IMR-90 (cell line): Measurements from ENCODE around the gene MUC5B. TPM values are rescaled to one million over a fixed set of nuclear protein-coding genes. Genes with fewer than 3 reads are reported as not detected.

Source experiments
- ATAC-seq: fragments of 200-7000 bp; cut with Tn5 transposase; 2 replicates; pipeline ENCODE4 v1.9.1; 2020; ENCODE audit warnings: low read depth, mild to moderate bottlenecking, moderate library complexity
- BruUV-seq: library from RNA; stranded (reverse); fragments of 400-500 nt; replicated peaks from 2 replicates; lab custom pipeline; 2021; lab: Mats Ljungman, UMichigan
- CTCF ChIA-PET: fragments of 300-600 bp; formaldehyde crosslinking; extraction: SDS; loops from one replicate; lab custom pipeline; 2021; ENCODE audit warnings: antibody characterized with exemption; lab: Yijun Ruan, JAX
- POLR2A ChIA-PET: fragments of 300-600 bp; sonication (Branson Sonifier 250); formaldehyde crosslinking; loops from one replicate; lab custom pipeline; 2022; ENCODE audit warnings: antibody characterized with exemption; ENCODE audit not compliant: unreplicated experiment; lab: Charles Lee
- DNase-seq: peaks from one replicate; pipeline ENCODE4 v3.0.0; 2013
- H2AFZ ChIP-seq: replicated peaks from 2 replicates; pipeline ENCODE3; 2013; ENCODE audit warnings: low read length, mild to moderate bottlenecking; ENCODE audit not compliant: poor library complexity
- H2AK5ac ChIP-seq: 2 replicates; pipeline ENCODE4 v1.6.1; 2013; ENCODE audit warnings: low read depth, low read length, inconsistent platforms
- H2AK9ac ChIP-seq: replicated peaks from 2 replicates; pipeline ENCODE3; 2013; ENCODE audit warnings: mild to moderate bottlenecking, low read depth, low read length, moderate library complexity; ENCODE audit not compliant: poor library complexity
- H2BK120ac ChIP-seq: 2 replicates; pipeline ENCODE4 v1.6.1; 2013; ENCODE audit warnings: low read depth, low read length, inconsistent platforms
- H2BK15ac ChIP-seq: 3 replicates; pipeline ENCODE4 v1.6.1; 2013; ENCODE audit warnings: low read depth, low read length, inconsistent platforms
- H2BK20ac ChIP-seq: 2 replicates; pipeline ENCODE4 v1.6.1; 2013; ENCODE audit warnings: low read depth, mild to moderate bottlenecking, inconsistent platforms, low read length, moderate library complexity
- H2BK5ac ChIP-seq: 2 replicates; pipeline ENCODE4 v1.6.1; 2013; ENCODE audit warnings: mild to moderate bottlenecking, low read depth, low read length, inconsistent platforms; ENCODE audit not compliant: poor library complexity, severe bottlenecking
- H3K14ac ChIP-seq: replicated peaks from 2 replicates; pipeline ENCODE4 v1.6.1; 2013; ENCODE audit warnings: low read depth, low read length, inconsistent platforms
- H3K18ac ChIP-seq: 2 replicates; pipeline ENCODE4 v1.6.1; 2013; ENCODE audit warnings: low read depth, low read length, control low read depth
- H3K23ac ChIP-seq: 2 replicates; pipeline ENCODE4 v1.6.1; 2013; ENCODE audit warnings: low read depth, low read length, inconsistent platforms
- H3K27ac ChIP-seq: 2 replicates; pipeline ENCODE4 v1.5.1; 2013; ENCODE audit warnings: mild to moderate bottlenecking, control low read depth, low read length; ENCODE audit not compliant: insufficient read depth
- H3K27me3 ChIP-seq: 2 replicates; pipeline ENCODE4 v1.6.1; 2013; ENCODE audit warnings: low read length; ENCODE audit not compliant: control insufficient read depth, insufficient read depth
- H3K36me3 ChIP-seq: 2 replicates; pipeline ENCODE4 v1.6.1; 2013; ENCODE audit warnings: low read length, mixed read lengths; ENCODE audit not compliant: control insufficient read depth, insufficient read depth
- H3K4ac ChIP-seq: 2 replicates; pipeline ENCODE4 v1.6.1; 2013; ENCODE audit warnings: low read depth, low read length, inconsistent platforms
- H3K4me1 ChIP-seq: 2 replicates; pipeline ENCODE4 v1.6.1; 2013; ENCODE audit warnings: low read length, mixed read lengths; ENCODE audit not compliant: control insufficient read depth, insufficient read depth
- H3K4me2 ChIP-seq: 2 replicates; pipeline ENCODE4 v1.6.1; 2013; ENCODE audit warnings: low read depth, mild to moderate bottlenecking, control low read depth, low read length, moderate library complexity
- H3K4me3 ChIP-seq: 2 replicates; pipeline ENCODE4 v1.5.1; 2013; ENCODE audit warnings: low read depth, mild to moderate bottlenecking, control low read depth, low read length, moderate library complexity; ENCODE audit not compliant: insufficient read depth
- H3K56ac ChIP-seq: 2 replicates; pipeline ENCODE4 v1.6.1; 2013; ENCODE audit warnings: low read length, inconsistent platforms; ENCODE audit not compliant: insufficient read depth; ENCODE audit errors: extremely low read depth
- H3K79me1 ChIP-seq, 2 experiments: 2 replicates each; pipeline ENCODE4 v1.6.1; 2013; ENCODE audit warnings: low read length in 2 of 2, inconsistent platforms in 1 of 2, low read depth in 1 of 2
- H3K9ac ChIP-seq: 2 replicates; pipeline ENCODE4 v1.6.1; 2013; ENCODE audit warnings: low read depth, low read length, control low read depth
- H3K9me1 ChIP-seq: 2 replicates; pipeline ENCODE4 v1.6.1; 2013; ENCODE audit warnings: low read length, inconsistent platforms; ENCODE audit not compliant: insufficient read depth
- H3K9me3 ChIP-seq: 2 replicates; pipeline ENCODE4 v1.6.1; 2013; ENCODE audit warnings: low read length; ENCODE audit not compliant: control insufficient read depth, insufficient read depth
- H4K20me1 ChIP-seq: 2 replicates; pipeline ENCODE4 v1.6.1; 2013; ENCODE audit warnings: low read length, inconsistent platforms; ENCODE audit not compliant: insufficient read depth
- H4K5ac ChIP-seq: 2 replicates; pipeline ENCODE4 v1.6.1; 2013; ENCODE audit warnings: mild to moderate bottlenecking, low read depth, low read length, control low read depth
- H4K8ac ChIP-seq, 2 experiments: 2 replicates each; pipeline ENCODE4 v1.6.1; 2013; ENCODE audit warnings: low read depth in 2 of 2, low read length in 2 of 2, control low read depth in 1 of 2, inconsistent platforms in 1 of 2
- H4K91ac ChIP-seq: 2 replicates; pipeline ENCODE4 v1.6.1; 2013; ENCODE audit warnings: low read depth, low read length, inconsistent platforms; ENCODE audit not compliant: insufficient read depth
- BHLHE40 ChIP-seq: fragments of 150-350 bp; IDR thresholded peaks from 2 replicates; pipeline ENCODE4 v1.6.1; 2016; ENCODE audit warnings: mild to moderate bottlenecking, low read depth, low read length
- CHD1 ChIP-seq: IDR thresholded peaks from 2 replicates; pipeline ENCODE4 v1.6.1; 2012; ENCODE audit warnings: low read depth, low read length, improper control_type of control experiment
- FOS ChIP-seq: fragments of 150-350 bp; IDR thresholded peaks from 2 replicates; pipeline ENCODE4 v1.6.1; 2016; ENCODE audit warnings: low read depth, low read length
- MAZ ChIP-seq: IDR thresholded peaks from 2 replicates; pipeline ENCODE4 v1.6.1; 2012; ENCODE audit warnings: low read depth, mild to moderate bottlenecking, low read length, improper control_type of control experiment, moderate library complexity, borderline replicate concordance
- POLR2A ChIP-seq: IDR thresholded peaks from 2 replicates; pipeline ENCODE4 v1.6.1; 2012; ENCODE audit warnings: mild to moderate bottlenecking, low read depth, low read length
- RAD21 ChIP-seq: IDR thresholded peaks from 2 replicates; pipeline ENCODE4 v1.6.1; 2012; ENCODE audit warnings: low read length, improper control_type of control experiment
- RCOR1 ChIP-seq: IDR thresholded peaks from 2 replicates; pipeline ENCODE4 v1.6.1; 2012; ENCODE audit warnings: mild to moderate bottlenecking, low read length, improper control_type of control experiment; ENCODE audit not compliant: insufficient replicate concordance
- RFX5 ChIP-seq: IDR thresholded peaks from 2 replicates; pipeline ENCODE4 v1.8.0; 2012; ENCODE audit warnings: low read depth, mild to moderate bottlenecking, low read length, moderate library complexity
- WGBS, 2 experiments: methylation state at CpG; one replicate each; pipeline versions ENCODE4 v1.1.5 to v1.1.7; 2013; ENCODE audit warnings: missing lambda C conversion rate in 2 of 2; ENCODE audit not compliant: insufficient read length in 1 of 2; ENCODE audit errors: extremely low coverage in 2 of 2; 5-methylcytosine and 5-hydroxymethylcytosine counted together
- dilution Hi-C: fragments of 300-500 bp; cut with HindIII; formaldehyde crosslinking; loops from one replicate; pipeline ENCODE4 v1.14.3; 2018; ENCODE audit warnings: low sequenced_read_pairs; ENCODE audit not compliant: unreplicated experiment
- in situ Hi-C: fragments of 300-500 bp; cut with MboI; formaldehyde crosslinking; loops from 3 replicates; pipeline ENCODE4 v1.14.3; 2019; ENCODE audit warnings: low sequenced_read_pairs, inconsistent platforms, mixed read lengths
- intact Hi-C: fragments of 100-400 bp; cut with micrococcal nuclease; formaldehyde crosslinking; loops from 2 replicates; pipeline ENCODE4 v1.10.0; 2022
- polyA plus RNA-seq, 3 experiments: library from polyadenylated mRNA; depleted of rRNA; stranded (reverse); fragments of >200 nt; gene quantifications; 2 replicates each; pipeline ENCODE4 v1.2.3, GENCODE V29; 2012; ENCODE audit warnings: low replicate concordance in 1 of 3
- total RNA-seq: library from RNA; depleted of rRNA; stranded (reverse); fragments of >200 nt; gene quantifications from 2 replicates; pipeline ENCODE4 v1.2.3, GENCODE V29; 2012
- TF ChIP-seq, protein P1 (sequence below): fragments of 150-350 bp; IDR thresholded peaks from 2 replicates; pipeline ENCODE4 v1.6.1; 2016; ENCODE audit warnings: low read depth, mild to moderate bottlenecking, low read length, moderate library complexity, borderline replicate concordance
- TF ChIP-seq, protein P2 (sequence below): conservative IDR thresholded peaks from 2 replicates; pipeline ENCODE4 v1.5.1; 2012; ENCODE audit warnings: mild to moderate bottlenecking, low read depth, low read length, improper control_type of control experiment
- TF ChIP-seq, protein P3 (sequence below): fragments of 150-350 bp; IDR thresholded peaks from 2 replicates; pipeline ENCODE4 v1.6.1; 2017; ENCODE audit warnings: mild to moderate bottlenecking, antibody characterized with exemption, low read length, low read depth

Gene MUC5B
- total and polyA plus RNA-seq, 2 of the 4 experiments (the other 2 are of a cell fraction) = not detected

DNA sequence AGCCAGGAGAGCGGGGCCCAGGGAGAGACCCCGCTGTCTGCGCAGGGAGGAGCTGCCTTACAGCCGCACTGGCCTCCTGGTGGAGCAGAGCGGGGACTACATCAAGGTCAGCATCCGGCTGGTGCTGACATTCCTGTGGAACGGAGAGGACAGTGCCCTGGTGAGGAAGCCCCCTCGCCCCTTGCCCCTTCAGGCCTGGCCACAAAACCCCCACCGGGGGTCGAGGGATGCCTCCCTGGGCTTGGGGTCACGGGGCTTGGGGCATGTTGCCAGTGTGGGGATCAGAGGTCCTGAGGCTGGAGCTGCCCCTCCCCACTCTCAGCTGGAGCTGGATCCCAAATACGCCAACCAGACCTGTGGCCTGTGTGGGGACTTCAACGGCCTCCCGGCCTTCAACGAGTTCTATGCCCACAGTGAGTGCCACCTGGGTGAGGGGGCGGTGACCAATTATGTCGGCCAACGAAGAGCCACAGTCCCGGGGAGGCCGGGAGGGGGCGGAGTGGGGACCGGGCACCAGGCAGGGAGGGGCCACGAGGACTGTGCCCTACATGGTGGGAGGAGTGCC, 4.2 kb downstream of the MUC5B start (continued):
- TF ChIP-seq, protein P1, sequence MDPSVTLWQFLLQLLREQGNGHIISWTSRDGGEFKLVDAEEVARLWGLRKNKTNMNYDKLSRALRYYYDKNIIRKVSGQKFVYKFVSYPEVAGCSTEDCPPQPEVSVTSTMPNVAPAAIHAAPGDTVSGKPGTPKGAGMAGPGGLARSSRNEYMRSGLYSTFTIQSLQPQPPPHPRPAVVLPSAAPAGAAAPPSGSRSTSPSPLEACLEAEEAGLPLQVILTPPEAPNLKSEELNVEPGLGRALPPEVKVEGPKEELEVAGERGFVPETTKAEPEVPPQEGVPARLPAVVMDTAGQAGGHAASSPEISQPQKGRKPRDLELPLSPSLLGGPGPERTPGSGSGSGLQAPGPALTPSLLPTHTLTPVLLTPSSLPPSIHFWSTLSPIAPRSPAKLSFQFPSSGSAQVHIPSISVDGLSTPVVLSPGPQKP = no peak
- TF ChIP-seq BHLHE40 = no peak

DNA sequence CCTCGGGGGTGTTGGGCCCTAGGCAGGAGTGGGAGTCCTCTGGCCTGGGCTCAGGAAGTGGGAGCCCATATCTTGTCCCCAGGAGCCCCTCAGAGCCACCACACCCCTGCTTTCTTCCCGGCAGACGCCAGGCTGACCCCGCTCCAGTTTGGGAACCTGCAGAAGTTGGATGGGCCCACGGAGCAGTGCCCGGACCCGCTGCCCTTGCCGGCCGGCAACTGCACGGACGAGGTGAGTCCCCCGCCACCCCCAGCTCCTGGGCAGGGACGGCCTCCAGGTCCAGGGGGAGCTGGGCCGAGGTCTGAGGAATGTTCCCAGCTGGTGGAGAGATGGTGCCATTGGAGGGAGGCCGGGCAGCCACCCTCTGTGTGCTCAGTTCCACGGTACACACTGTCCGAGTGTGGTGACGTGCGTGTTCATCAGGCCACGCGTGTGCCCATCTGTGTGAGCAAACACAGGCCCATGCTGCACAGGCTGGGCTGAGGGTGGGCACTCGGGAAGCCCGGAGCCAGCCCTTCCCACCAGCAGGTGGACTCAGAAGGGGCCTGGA, 4.8 kb downstream of the MUC5B start:
- Histone ChIP-seq H4K8ac (no peak overlapping the region), H3K79me1 (no peaks in the 10 kb centered on the region), H3K9me1 (no peaks in the 10 kb centered on the region), H2BK20ac (no peak overlapping the region), H3K4me1 (no peaks in the 10 kb centered on the region), H3K27ac (no peak overlapping the region), H4K91ac (no peak overlapping the region), H2AFZ (no peak overlapping the region), H3K18ac (no peak overlapping the region), H2BK15ac (no peak overlapping the region), H3K36me3 (no peaks in the 10 kb centered on the region), H2AK9ac (no peak overlapping the region), H3K4me3 (no peak overlapping the region), H3K9me3 (no peaks in the 10 kb centered on the region), H2BK120ac (no peak overlapping the region), H3K27me3 (peaks cover 6% of the 10 kb centered on the region; the same call in 1 of the 2 replicates), H3K9ac (no peak overlapping the region), H3K4me2 (no peak overlapping the region), H3K56ac (no peak overlapping the region), H2BK5ac (no peak overlapping the region), H4K20me1 (no peaks in the 10 kb centered on the region; the same call in 1 of the 2 replicates), H3K14ac (no peak overlapping the region), H4K5ac (no peak overlapping the region), H3K4ac (no peak overlapping the region), H3K23ac (no peak overlapping the region), H2AK5ac (no peak overlapping the region)
- BruUV-seq = no TSS peak
- ATAC-seq = no peak
- no peak for DNase-seq
- whole genome bisulfite sequencing, 2 experiments = 65% methylated on average over 4 of the region's 23 CpGs; no CpG with 5 or more reads in 1 of the 2 experiments
- ChIA-PET POLR2A (no interaction called here), CTCF (interaction anchor here (1.1 kb wide), 1 partner anchor 10 kb away, joined by 3 read pairs; no protein-coding TSS in a partner anchor)
- dilution Hi-C loops (no loop called here), in situ Hi-C loops (no loop called here), intact Hi-C loops (no loop called here)
- no peak for TF ChIP-seq RAD21
- TF ChIP-seq, protein P2, sequence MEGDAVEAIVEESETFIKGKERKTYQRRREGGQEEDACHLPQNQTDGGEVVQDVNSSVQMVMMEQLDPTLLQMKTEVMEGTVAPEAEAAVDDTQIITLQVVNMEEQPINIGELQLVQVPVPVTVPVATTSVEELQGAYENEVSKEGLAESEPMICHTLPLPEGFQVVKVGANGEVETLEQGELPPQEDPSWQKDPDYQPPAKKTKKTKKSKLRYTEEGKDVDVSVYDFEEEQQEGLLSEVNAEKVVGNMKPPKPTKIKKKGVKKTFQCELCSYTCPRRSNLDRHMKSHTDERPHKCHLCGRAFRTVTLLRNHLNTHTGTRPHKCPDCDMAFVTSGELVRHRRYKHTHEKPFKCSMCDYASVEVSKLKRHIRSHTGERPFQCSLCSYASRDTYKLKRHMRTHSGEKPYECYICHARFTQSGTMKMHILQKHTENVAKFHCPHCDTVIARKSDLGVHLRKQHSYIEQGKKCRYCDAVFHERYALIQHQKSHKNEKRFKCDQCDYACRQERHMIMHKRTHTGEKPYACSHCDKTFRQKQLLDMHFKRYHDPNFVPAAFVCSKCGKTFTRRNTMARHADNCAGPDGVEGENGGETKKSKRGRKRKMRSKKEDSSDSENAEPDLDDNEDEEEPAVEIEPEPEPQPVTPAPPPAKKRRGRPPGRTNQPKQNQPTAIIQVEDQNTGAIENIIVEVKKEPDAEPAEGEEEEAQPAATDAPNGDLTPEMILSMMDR = no peak
- TF ChIP-seq FOS = no peak
- no peak for TF ChIP-seq POLR2A
- TF ChIP-seq, protein P3, sequence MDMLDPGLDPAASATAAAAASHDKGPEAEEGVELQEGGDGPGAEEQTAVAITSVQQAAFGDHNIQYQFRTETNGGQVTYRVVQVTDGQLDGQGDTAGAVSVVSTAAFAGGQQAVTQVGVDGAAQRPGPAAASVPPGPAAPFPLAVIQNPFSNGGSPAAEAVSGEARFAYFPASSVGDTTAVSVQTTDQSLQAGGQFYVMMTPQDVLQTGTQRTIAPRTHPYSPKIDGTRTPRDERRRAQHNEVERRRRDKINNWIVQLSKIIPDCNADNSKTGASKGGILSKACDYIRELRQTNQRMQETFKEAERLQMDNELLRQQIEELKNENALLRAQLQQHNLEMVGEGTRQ = no peak
- TF ChIP-seq MAZ = no peak
- no peak for TF ChIP-seq CHD1
- TF ChIP-seq RCOR1 = no peak
- TF ChIP-seq RFX5 = no peak
- TF ChIP-seq, protein P1 = no peak
